NCI-H1105 treated with DMSO at 0.1 percent for 48 hours (cell line): ENCODE results near the gene UMAD1.
A peak's percentile ranks its signal among the peaks of the same experiment; 100 is the strongest.
"Not testable (repeated sequence)": the region's sequence is repeated elsewhere in the genome, so short reads cannot be mapped to it uniquely, and the experiment has no call there.

Experiments used
- DNase-seq: peaks from one replicate; lab custom pipeline; 2025; lab: John Stamatoyannopoulos, UW

UMAD1 gene

DNA sequence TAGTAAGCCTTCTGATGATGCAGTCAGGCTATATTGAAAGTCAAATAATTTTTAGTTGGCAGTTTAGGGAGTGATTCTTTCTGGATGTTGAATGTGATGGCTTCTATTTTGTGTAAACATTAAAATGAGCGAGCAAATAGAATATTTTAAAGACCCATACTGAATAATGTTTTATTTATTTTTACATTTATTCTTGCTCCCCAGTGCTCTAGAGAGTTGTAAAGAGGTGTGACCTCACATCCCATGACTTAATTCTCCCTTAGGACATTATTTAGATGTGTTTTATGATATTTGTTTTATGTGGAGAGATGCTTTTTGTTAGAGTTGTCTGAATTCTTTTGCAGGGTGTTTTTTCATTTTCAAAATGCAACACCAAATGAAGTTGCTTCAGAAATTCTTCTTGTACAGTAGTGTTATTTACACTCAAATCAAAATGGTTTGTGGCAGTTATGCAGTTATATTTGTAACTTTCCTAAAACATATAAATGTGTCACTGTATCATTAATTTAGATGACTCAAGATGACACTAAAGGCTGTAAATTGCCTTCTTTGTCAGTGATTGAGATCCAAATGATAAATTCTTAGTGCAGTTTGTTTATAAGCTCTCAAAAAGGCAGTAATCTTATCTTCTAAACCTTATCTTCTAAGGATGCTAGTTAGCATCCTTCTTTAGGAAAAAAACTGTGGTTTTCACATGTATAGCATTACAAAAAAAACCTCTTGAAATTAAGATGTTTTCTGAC lies 12.4 kb downstream of the UMAD1 start:
- DNase-seq = no peak

DNA sequence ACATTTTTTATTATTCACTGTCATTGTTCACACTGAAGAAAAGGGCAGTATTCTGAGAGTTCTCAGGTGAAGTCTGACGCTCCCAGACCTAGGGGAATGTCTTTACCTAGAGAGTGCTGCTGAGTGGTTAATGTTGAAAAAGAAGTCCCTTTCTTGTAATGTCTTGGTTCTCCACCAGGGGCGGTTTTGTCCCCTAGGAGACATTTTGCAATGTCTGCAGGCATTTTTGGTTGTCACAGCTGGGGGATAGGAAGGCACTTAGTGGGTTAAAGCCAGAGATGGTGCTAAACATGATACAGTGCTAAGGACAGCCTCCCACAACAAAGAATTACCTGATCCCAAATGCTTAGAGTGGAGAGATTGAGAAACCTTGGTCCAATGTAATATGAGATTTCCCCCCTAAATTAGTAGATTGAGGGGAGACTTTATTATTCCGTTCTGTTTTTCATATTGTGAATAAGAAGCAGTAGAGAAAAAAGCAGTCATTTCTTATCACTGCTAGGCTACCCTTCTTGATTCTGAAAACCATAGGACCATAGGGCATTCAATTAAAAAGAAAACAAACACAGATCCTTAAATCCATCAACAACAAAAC lies 13.1 kb downstream of the UMAD1 start:
- no peak for DNase-seq

DNA sequence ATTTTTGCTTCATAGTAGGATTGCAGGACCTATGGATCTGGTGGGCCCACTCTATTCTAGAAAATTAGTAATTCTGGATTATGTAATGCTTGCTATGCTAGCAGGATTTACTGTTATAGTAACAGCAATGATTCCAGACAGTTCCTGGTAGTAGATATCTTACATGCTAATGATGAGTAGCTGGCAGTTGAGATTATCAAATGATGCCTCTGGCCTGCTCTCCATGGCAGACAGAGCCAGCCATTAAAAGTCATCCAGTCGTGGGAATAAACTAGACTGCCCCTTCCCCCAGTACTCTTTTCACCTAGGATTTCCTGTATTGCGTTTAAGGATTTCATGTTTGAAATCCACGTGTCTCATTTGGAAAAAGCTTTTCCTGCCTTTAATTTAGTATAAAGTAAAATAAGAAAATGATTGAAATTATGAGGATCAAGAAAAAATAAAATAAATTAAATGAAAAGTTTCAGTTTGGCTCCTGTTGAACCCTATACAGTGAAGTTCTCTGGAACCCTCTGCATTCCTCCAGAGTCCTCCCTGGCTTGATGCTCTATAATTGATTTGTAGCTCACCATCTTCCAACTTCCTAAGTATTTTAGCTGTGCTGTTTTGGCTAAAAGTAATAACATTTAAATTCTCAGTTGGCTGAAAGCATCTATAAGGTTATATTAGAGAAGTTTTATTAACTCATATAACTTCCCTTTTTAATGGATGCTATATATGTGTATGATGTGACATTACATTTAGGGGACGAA lies 14.6 kb downstream of the UMAD1 start:
- no peak for DNase-seq

DNA sequence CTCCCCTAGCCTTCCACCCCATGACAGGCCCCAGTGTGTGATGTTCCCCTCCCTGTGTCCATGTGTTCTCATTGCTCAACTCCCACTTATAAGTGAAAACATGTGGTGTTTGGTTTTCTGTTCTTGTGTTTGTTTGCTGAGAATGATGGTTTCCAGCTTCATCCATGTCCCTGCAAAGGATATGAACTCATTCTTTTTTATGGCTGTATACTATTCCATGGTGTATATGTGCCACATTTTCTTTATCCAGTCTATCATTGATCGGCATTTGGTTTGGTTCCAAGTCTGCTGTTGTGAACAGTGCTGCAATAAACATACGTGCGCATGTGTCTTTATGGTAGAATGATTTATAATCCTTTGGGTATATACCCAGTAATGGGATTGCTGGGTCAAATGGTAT lies 15.9 kb downstream of the UMAD1 start:
- DNase-seq = not testable (repeated sequence)

DNA sequence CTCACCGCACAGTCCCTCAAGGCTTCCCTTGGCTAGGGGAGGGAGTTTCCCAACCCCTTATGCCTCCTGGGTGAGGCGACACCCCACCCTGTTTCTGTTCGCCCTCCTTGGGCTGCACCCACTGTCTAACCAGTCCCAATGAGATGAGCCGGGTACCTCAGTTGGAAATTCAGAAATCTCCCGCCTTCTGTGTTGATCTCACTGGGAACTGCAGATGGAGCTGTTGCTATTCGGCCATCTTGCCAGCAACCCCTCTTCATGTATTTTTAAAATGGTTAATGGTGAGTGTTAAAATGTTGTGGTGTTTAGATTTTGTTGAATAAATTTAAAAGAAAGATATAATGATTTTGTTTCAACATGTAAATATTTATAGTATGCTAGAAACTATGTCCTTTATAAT lies 22.0 kb downstream of the UMAD1 start:
- DNase-seq = peak; percentile 43

DNA sequence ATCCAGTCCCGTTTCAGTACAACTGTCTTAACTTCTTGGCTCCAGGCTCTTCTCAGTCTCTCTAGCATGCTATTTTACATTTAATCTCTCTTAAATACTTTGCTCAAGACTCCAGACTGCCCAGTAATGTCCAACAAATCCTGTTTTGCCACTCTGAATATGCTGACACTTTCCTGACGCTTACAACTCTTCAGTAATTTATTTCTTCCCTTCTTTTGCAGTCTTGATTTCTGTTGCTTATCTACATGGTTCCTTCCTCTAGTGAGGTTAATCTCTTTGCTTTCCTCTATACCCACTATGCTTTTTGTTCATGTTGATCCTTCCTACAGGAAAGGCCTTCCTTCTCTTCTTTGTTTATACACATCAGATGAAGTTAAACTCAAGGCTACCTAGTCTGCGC lies 23.7 kb downstream of the UMAD1 start:
- no peak for DNase-seq

DNA sequence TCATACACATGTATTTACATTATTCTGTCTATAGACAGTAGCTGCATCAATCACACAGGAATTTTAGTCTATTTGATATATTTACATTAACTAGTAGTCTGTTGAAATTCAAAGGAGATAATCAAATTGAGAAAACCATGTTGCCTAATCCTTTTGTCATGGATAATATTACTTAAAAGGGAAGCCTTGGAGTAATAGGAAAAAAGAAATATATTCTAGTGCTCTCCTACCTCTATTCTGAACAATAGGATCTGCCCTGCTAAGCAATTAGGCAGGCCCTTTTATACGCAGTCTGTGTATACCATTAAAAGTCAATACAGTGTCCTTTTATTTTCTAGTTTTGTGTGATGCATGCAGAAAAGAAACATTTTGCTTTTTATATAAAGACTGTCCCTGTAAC lies 24.5 kb downstream of the UMAD1 start:
- no peak for DNase-seq

DNA sequence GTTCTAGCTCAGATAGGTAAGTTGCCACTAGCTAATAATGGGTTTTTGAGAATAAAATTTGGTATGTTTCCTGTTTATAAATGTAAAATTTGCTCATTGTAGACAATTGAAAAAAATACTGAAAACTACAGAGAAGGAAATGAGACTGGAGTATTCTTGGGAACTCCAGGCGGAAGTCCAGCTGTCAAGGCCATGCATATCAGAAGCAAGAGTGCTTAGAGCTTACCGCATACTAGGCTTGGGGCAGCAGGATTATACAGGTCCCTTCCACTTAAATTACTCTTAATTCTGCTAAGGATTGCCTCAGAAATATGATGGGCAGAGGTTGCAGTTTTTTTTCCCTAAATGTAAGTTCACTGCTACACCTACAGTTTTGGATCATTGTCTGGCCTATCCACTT lies 26.6 kb downstream of the UMAD1 start:
- DNase-seq = no peak

DNA sequence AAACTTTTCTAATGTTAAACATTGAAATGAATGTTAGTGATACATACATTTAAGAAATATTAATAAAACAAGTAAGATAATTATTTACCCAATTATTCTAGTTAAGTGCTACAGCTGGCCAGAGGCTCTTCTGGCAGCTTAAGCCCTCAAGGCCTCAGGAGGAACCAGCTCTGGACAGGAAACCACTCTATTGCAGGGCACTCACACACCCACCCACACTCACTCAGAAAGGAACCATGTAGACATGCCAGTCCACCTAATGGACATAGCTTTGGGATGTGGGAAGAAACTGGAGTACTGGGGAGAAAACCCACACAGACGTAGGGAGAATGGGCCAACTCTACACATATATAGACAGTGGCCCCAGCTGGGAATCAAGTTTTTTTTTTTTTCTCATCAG lies 28.2 kb downstream of the UMAD1 start:
- DNase-seq = no peak

DNA sequence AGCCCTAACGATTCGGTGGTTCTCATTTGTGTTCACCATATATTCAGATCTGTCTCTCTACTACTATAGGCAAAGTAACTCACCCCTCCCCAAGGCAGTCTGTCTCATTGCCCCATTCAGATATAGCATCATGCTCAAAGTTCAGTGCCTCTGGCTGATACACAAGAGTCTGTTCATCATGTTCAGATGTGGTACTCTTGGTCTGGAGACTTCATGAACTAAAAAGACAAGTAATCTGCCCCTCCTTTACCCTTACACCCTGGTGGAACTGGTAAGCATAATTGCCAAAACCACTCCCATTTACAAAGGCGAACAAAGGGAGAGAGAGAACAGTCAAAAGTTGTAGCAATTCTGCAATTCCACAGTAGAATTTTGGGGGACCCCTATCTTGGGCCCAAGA lies 29.9 kb downstream of the UMAD1 start:
- DNase-seq = no peak

DNA sequence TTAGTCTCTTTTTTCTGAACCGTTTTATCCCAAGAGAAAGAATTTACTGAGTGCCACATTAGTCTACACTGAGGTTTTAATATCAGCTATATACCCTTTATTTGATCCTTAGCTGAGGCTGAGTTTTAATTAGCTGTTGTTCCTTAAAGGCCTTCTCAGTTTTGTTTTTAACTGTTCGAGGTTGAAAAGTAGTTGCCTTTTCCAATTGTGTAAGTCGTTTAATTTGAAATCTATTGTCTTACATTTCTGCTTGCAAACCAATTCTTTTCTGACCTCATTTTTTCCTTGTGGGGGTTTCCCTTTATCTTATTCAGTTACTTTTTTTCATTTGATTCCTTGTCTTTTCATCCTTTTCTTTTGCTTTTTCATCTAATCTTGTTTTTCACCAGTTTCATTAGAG lies 30.8 kb downstream of the UMAD1 start:
- DNase-seq = no peak

DNA sequence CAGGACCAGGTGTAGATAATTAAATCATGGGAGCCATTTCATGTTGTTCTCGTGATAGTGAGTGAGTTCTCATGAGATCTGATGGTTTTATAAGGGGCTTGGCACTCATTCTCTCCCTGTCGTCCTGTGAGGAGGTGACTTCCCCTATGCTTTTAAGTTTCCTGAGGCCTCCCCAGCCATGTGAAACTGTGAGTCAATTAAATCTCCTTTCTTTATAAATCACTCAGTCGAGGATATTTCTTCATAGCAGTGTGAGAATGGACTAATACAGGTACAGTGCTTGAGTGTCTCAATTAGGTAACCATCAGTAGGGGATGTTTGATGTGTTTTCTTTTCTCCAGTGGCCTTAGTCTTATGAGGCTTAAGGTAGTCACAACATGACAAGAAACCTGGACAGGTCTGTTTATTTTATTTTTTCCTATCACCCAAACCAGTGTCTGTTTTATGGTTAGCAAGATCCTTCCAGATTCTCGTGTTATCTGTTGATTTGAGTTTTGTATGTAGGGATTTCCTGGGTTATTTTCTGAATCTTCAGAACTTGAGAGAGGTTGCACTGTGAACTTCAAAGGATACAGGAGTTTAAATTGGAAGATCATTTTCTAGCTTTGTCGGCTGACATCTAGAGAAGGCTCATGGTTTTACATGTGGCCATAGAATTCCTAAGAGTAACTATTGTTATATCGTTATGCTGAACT lies 32.1 kb downstream of the UMAD1 start:
- no peak for DNase-seq

DNA sequence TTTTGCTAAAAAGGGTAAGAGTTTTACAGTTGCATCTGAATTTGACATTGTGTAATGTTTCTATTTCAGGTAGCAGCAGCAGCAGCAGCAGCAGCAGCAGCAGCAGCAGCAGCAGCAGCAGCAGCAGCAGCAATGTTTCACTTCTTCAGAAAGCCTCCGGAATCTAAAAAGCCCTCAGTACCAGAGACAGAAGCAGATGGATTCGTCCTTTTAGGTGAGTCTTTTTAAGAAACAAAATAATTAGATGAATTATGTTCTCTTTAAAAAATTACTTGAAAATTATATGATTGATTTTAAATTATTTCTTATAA lies 32.6 kb downstream of the UMAD1 start:
- DNase-seq = no peak

DNA sequence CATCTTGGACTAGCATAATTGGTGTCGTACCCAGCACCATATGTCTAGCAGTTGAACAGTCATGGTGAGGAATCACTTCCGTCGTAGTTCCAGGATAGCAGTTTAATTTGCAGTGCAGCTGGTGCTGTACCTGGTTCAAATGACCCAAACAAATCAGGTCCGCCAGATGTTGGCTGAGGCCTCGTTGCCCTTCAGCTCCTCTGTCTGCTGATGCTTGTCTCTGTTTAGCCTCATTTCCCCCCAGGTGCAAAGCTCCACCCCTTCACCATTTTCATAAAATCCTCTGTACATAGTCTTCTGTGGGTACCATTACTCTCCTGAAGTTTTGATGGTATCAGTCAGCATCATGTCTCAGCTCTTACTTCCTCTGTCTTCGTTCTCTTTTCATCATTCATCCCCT lies 35.1 kb downstream of the UMAD1 start:
- DNase-seq = no peak

DNA sequence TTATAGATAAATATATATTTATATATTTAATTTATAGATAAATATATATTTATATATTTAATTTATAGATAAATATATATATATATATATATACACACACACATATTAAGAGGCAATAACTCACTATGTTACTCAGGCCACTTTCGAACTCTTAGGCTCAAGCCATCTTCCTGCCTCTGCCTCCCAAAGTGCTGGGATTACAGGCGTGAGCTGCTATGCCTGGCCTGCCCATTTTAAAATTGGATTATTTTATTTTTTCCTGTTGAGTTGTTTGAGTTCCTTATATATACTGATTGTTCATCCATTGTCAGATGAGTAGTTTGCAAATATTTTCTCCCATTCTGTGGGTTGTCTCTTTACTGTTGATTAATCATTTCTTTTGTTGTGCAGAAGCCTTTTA lies 39.1 kb downstream of the UMAD1 start:
- peak; percentile 18 for DNase-seq

DNA sequence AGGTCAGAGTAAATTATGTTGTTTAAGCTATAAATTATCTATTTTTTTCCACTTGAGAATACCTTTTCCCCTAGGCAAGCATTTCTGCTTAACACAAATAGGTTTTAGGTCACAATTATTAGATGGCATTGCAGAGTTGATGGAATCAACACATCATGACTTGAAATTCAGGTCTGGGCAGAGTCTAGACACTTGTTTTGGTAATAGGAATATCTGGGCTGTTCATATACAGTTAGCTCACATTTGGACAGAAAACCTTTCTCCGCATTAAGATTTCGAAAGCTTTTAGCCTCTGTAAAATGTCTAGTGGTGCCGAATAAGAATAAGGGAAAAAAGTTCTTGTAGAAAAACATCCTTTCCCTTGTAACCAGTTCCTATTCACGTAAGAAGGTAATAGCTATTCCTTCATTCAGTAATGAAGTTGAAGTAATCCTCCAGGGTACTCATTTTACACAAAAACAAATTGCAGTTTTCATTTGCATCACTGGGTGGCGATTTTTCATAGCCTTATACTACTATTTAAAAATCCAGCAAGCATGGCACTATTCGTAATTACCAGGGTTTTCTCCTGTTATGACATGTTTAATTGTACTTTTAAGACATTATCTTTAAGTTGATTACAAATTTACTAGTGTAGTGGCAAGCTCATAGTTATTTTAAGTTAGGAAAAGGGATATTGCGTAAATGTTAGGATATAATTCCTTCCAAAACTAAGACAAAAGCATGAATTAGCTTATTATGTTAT lies 40.8 kb downstream of the UMAD1 start:
- peak; percentile 94 for DNase-seq

DNA sequence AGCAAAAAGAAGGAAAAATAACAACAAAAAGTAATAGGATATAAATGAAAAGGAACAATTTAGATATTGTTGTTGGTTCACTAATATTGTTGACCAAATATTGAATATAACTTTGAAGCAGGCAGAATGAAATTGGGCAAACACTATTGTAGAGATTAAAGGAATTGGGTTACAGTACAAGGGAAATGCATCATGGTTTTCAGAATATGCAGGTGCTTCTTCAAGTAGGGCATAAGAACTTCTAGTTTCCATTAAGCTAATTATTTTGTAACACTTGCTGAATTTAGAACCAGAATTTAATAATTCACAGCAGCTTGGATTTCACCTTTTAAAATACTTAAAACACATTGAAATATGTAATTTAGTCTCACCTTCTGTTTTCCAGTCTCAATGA lies 41.4 kb downstream of the UMAD1 start:
- DNase-seq = peak; percentile 62

DNA sequence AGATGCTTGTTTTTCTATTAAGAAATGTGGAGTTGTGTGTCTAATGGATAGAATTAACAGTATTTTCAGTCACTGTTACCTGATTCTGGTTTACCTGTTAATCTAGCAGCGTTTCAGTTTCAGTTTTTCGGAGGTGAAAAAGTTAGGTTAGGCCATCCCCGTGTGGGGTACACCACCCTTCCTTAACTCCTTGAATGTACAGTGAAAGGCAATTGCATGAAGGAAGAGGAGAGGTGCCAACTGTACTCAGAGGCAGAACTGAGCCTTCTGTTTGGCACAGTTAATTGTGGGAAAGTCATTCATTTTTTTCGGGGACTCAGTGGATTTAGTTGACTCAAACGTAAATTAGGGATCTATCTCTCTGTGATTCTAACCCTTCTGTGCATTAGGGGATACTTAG lies 42.3 kb downstream of the UMAD1 start:
- DNase-seq = no peak

DNA sequence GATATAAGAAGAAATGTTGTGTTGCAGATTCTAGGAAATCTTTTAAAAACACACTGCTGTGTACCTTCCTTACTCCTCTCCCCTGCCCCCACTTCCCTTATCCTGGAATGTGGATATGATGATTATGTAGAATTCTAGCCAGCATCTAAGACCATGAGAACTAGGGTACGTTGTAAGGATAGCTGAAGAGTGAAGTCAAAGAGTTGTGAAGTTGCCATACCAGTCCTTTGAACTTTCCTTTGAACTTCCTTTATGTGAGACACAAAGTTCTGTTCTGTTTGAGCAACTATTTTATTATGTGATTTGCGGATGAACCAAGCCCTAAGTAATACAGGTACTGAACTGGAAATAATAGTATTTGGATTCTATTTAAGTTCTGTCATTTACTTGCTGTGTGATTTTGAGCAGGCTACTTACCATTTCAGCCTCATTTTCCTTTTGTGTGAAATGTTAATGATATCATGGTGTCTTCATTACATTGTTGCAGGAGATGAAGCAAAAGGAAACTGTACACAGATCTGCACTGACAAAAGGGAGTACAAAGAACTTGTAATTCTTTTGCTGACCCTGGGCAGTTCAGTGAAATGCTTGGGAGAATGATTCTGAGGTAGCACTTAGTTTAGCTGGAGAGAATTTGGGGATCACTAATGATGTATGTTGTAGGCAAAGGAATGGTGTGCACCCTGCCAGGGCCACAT lies 46.4 kb downstream of the UMAD1 start:
- no peak for DNase-seq

DNA sequence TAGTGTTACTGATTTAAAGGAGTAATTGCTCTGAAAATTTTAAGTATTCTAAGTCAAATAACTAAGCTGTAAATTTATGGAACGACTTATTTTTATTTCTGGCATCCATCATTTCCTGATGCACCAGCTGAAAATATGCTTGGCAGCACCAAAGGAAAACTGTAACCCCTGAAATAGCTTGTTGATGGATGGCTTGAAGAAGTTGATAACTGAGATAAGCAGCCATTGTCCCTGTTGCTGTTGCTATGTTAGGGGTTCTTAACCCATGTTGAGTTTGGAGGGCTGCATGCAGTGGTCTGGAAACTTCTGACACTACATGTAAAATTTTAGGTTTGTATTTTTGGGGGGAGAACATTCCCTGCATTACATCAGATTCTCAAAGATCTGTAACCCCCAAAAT lies 47.2 kb downstream of the UMAD1 start:
- no peak for DNase-seq

DNA sequence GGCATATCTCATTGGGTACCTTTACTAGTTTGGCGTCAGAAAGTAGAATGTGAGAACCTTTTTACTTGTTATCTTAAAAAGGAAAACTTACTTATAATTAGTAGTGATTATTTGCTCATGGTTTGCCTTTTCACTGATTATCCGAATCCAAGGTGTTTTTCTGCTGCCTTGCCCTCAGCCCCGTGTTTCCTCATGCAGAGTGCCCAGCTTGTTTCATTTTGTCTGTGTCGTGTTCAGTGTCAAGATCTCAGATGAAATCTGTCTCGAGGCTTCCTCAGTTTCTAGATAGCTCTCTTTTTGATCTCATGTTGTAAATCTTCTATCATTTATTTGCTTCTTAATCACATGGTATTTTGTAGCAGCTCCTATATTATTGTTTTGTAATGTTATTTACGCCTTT lies 47.8 kb downstream of the UMAD1 start:
- DNase-seq = no peak

DNA sequence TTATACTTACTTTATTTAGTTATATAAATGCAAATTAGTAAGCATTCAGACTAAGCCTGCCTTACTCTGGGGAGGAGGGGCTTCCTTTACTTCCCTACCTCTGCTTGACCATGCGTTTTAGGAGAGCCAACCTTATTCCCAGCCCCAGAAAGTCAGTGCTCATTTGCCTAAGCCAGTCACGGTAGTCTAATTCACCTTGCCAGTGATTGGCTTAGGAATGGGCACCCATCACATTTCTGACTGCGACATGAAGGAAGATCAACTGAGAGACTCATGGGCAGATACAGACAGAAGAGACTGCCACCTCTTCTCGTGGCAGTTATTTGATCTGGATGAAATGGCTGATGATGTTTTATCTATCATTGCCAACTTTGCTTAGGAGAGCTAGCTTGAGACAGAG lies 48.4 kb downstream of the UMAD1 start:
- DNase-seq = no peak
